Fibroblast of skin of right biceps (primary cell): ENCODE measurements around the gene MED28.
"Not testable (repeated sequence)": the region's sequence is repeated elsewhere in the genome, so short reads cannot be mapped to it uniquely, and the experiment has no call there.

Source experiments
- DNase-seq: peaks from one replicate; pipeline ENCODE4 v3.0.0-alpha.2; 2013

Gene MED28, protein sequence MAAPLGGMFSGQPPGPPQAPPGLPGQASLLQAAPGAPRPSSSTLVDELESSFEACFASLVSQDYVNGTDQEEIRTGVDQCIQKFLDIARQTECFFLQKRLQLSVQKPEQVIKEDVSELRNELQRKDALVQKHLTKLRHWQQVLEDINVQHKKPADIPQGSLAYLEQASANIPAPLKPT

DNA sequence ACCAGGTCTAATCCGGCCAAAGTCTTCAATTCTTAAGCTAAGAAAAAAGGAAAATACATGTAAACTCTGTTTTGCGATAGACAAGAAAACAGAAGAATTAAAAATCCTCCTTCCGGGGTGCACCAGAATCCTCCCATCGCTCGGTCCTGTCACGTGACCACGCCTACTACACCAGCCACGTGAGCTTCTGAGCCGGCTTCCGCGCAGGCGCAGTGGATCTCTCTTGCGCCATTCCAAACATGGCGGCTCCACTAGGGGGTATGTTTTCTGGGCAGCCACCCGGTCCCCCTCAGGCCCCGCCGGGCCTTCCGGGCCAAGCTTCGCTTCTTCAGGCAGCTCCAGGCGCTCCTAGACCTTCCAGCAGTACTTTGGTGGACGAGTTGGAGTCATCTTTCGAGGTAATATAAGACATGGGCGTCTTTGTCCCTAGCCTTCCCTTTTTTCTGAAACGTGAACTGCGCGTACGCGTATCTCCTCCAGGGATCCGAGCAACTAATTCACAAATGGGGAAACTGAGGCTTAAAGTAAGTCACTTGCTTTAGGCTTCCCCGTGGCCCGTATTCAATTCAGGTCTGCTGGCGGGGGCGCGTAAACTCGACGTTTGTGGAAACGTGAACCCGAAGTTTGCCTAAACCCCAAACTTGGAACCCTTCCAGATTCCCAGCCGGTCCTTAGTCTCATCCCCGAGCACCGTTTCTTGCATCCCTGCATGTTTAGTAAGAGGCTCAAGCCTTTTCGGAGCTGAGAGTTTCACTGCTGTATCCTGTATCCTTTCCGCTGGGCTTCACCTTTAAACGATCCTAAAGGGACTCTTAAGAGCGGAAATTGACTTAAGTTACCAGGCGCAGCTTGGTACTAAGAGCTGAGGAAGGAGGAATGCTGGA lies at the start of gene MED28:
TSS of gene MED28 (plus strand) at position 226 of the 884 bp plus-strand sequence. CDS start at position 240, 14 bp downstream.
- DNase-seq = peak; percentile 95

DNA sequence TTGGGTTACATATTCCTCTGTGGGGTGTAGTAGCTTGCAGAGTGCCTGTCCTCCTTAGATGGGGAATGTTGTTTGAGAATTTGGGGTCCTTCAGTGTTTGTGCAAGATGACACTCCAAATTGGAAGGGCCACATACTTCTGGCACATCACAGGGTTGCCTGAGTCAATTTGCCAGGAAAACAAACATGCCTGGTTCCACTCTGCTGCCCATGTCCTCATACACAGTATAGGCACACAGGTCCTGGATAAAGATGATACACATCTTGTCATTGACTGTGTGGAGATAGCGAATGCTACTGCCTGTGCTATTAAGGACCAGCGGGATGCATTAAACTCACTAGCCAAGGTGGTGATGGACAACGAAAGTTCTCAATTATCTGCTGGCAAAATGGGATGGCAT lies 48.6 kb upstream of the MED28 start:
- no peak for DNase-seq

DNA sequence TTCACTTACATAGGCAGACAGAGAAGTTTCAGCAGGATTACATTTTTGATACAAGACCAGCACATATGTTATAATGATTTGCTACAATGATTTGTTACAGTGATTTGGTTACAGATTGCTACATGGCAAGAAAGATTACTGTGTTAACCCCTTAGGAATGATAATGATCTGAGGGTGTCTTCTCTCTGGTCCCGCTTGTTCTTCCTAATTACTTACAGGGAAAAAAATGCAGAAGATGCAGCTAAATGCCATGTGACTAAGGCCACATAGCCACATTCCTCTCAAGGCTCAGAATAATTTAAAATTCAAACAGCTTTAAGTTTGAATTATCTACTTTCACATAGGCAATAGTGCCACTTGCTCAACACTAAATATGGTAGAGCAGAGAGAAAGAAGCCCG lies 47.2 kb upstream of the MED28 start:
- DNase-seq = peak; percentile 85

DNA sequence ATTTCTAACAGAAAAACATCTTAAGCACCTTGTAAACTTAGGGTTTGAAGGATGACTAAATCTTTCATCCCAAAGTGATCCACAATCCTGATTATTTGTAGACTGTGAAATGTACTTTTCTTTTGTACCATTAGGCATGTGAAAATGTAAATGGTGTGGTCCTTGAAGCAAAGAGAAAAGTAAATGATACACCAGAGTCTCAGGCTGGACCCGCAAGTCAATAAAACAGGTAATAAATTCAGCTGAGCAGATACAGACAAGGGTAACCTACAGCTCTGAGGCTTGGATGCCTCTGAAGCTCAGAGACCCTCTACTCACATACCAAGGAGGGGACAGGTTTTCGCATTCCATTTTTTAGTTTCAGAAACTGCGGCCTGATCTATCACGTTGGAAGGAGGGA lies 40.2 kb upstream of the MED28 start:
- DNase-seq = no peak

DNA sequence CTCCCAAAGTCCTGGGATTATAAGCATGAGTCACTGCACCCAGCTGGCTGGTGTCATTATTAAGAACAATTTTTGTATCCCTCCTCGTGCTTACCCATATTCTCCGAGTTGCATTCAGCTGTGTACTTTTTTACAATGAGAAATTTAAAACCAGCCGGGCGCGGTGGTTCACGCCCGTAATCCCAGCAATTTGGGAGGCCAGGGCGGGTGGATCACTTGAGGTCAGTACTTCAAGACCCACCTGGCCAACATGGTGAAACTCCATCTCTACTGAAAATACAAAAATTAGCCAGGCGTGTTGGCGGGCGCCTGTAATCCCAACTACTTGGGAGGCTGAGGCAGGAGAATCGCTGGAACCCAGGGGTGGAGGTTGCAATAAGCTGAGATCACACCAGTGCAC lies 39.3 kb upstream of the MED28 start:
- not testable (repeated sequence) for DNase-seq

DNA sequence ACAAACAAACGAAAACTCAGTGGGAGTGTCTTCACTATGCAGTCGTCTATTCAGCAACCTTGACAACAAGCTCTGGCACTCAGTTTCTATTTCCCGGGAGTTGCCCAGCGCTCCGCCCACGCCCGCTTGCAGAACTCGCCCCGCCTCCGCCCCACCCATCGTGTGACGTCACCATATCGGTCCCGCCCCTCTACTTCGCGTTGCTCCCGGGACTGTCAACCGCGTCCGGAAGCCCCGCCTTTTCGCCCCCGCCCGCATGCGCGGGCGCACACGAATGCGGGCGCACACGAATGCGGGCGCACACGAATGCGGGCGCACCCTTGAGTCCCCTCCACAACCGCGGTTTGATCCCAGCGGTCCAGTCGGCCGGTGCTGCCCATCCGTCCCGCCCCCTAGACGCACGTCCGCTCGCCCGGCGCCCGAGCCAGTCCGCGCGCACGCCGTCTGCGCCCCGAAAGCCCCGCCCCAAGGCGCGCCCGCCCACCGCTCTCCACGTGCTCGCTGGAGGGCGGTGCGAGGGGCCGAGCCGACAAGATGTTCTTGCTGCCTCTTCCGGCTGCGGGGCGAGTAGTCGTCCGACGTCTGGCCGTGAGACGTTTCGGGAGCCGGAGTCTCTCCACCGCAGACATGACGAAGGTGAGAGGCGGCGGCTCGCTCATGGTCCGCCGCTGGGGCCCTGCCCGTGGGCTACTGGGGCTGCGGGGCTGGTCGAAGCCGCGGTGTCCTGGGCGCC lies 37.3 kb upstream of the MED28 start, which contains the start of gene LAP3:
TSS of gene LAP3 (plus strand) at position 267 of the 733 bp plus-strand sequence. CDS start at position 535, 268 bp downstream.
- peak; percentile 95 for DNase-seq

DNA sequence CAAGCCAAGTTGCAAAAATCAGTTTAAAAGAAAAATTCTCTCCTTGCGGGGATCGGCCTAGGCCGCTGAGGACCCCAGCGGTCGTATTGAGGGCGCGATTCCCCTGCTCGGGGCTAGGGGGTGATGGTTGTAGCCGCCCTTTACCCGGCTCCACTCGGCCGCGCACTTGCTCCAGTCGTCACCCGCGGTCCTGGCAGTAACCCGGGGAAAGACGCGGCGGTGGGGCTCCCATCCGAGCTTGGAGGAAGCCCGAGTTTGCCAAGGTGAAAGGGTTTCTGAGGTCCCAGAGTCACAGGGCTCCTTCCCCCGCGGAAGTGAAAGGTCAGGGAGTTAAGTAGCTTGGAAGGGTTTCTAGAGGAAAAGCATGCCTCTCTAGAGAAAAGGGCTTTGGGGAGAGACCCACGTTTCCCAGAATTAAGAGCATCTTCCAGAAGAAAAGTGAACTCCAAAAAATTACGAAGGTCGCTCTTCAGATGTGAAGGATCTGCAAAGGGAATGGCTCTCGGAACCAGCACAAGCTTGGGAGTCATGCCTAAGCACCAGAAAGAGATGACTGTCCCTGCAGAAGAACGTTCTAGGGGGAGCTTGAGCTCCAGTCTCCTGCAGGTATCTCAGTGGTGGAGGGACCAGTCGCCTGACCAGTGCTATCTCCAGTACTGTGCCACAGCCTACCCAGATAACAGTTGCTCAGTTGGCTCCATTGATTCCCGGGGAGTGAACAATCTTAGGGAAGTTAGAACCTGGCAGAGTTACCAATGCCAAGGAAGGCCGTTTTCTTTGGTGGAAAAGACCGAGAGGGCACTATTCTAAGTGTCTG lies 36.6 kb upstream of the MED28 start:
- DNase-seq = no peak

DNA sequence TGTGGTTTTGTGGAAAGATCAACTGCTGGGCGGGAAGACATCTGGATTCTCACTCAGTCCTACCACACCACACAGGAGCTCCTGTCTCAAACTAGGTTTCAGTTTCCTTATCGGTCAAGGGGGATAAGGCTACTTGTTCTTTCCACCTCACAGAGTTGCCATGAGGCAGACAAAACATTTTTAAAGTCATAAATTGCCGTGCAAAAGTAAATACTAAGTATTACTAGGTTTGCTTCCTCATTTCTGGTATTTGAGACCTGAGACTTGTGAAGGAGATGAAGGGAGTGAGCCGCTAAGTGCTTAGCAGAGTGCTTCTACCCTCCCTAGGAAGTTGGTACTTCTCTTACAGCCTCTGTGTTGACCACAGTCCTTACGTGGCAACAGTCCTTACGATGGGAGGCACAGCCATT lies 36.0 kb upstream of the MED28 start:
- DNase-seq = no peak

DNA sequence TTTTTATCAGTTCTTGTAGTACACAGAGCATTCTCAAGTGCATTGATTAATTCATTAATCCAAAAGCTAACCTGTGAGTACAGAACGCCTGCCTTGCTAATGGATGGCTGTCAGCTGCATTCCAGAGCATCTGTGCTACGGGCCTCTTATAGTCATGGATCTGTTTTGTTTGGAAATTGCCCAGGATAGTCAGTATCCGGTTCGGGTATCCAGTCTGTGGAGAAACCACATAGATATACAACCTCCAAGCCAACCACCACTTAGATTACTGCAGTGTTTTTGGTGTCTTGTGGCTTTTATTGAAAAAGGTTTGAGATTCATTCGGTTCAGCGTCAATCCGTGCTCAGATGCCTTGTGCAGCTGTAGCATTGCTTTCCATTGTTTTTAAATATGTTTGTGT lies 33.5 kb upstream of the MED28 start:
- peak; percentile 23 for DNase-seq

DNA sequence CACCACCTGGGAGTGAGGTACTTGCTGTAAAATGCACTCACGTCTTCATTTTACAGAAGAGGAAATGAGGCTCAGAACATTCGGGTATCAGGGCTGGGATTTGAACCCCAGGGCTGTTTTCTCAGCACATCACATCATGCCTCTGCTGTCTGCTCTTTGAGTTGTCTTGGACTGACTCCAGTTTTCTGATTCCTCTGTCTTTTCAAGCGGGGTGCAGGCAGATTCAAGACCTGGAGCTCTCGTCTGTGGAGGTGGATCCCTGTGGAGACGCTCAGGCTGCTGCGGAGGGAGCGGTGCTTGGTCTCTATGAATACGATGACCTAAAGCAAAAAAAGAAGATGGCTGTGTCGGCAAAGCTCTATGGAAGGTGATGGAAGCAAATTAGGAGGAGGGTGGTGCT lies 31.2 kb upstream of the MED28 start:
- no peak for DNase-seq

DNA sequence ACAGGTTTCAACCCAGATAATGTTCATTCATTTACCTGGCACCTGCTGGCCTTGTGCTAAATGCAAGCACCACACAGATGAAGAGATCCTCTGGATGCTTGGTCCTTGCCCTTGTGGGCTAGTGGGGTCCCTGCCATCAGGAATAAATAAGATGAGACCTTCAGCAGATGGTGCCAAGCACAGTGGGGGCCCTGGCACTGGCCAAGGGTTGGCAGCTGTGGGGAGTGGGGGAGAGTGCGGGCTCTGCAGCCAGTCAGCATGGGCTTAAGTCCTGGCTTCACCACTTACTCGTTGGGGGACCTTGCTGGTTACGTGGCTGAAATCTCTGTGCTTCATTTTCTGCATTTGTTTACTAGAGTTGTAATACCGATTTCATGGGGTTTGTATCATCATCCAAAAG lies 30.5 kb upstream of the MED28 start:
- no peak for DNase-seq

DNA sequence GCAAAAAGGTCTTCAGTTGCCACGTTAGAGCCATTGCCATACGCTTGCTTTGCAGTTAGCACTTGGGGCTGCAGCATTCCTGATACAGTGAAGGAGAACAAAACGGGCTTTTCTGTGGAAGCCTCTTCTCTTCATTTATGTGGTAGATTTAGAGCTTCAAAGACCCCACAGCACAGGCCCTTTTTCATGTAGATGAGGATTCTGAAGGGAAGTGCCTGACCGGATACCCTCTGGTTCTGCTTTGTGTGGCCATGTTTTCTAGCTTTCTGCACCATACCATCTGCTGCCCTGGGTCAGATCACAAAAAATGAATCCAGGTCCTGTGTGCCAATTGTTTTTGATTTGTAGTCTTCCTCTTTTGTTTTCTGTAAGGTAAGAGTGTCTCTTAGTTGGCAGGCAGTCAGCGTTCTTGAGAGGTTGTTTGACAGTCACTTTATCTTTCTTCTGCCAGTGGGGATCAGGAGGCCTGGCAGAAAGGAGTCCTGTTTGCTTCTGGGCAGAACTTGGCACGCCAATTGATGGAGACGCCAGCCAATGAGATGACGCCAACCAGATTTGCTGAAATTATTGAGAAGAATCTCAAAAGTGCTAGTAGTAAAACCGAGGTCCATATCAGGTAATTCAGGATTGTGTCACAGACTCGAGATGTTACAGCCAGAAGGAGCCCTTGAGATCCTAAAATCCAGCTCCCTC lies 29.8 kb upstream of the MED28 start:
- no peak for DNase-seq

DNA sequence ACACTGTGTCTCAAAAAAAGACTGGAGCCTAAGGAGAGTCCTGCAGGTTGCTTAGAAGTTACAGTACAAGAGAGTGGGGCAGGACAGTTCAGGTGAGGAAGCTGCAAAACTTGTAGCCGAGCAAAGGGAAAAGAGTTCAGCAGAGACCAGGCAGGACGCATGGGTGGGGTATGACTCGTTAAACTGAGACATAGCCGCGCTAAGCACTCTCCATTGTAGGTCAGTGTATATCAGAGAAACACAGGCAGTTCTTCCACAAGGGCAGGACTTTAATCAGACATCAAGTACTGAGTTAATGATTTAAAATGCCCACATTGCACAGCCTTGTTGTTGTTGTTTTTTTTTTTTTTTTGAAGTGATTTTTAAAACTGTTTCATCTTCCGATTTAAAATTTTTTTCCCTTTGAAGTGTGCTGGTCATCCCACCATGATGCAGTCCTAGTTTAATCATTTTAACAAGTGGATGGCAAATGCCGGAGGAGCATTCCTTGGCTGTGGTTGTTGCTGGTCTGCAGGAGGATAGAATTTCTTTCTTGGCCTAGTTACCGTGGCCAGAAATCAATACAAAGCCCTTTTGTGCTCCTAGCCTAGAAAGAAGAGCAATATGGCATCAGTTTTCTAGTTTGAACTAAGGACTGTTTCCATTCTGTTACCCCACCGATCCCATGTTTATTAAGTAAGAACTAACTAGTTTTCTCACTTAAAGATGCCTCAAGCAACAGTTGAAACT lies 27.2 kb upstream of the MED28 start:
- DNase-seq = no peak

DNA sequence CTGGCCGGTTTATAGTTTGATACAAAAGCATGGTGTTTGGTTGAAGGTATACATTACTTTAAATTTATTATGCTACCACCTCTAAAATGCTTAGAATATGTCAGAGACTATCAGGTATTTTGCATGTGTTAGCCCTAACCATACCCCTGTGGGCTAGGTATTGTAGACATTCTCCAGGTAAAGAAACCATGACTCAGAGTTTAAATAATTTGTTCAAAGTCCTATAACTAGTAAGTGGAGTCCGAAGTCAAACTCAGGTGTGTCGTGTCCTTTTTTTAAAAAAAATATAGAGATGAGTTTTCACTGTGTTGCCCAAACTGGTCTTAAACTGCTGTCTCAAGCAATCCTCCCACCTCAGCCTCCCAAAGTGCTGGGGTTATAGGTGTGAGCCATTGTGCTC lies 25.1 kb upstream of the MED28 start:
- no peak for DNase-seq

DNA sequence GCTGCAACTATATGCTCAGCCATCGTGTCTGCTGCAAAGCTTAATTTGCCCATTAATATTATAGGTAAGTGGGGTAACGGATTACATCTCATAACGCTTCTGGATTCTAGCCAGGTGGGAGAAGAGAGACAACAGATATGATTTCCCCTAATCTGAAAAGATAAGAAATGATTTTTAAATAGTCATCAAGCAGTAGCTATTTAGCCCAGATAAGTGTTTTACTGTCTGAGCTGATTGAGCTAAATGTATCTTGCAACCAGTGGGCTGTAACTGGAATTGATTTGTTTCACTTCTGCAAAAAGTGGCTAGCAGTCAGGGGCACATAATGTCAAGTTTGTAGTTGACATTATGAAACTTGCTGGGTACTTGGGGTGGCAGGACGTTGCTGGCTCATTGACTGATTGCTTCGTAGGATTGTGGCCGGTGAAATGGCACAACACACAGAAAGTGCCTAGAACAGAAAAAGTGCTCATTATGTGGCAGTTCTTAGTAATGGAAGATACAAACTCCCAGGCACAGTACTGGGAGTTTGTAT lies 18.9 kb upstream of the MED28 start:
- DNase-seq = no peak

DNA sequence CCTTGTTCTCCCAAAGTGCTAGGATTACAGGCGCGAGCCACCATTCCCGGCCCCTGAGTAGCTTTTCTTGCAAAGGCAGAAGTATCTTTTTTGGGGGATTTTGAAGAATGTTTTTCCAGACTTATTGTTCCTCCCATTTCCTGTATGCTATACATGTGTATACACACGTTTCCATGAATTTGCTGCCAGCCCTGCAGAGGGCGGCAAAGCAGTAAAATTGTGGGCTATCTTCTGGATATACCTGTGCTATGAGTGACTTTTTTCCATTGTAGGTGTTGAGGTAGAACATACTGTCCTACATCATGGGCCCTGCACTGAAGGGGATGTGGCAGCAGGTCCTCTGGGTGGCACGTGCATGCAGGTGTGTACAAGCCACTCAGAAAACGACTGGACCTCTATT lies 16.9 kb upstream of the MED28 start:
- no peak for DNase-seq

DNA sequence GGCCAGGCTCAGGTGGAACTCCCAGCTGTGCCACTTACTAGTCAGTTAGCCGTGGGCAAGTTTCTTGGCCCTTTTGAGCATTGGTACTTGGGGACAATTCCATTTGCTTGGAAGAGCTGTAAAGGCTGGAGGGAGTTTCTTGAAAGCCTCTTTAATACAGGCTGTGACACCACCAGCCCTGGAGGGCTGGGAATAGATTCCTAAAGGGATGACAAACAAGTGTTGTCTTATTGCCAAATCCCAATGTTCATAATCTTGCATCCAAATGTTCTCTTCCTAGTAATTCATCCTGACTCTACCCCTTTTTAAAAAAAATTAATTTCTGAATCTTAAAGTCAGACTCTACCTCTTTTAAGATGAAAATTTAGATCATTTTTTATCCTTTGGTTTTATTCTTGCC lies 14.6 kb upstream of the MED28 start:
- DNase-seq = no peak

DNA sequence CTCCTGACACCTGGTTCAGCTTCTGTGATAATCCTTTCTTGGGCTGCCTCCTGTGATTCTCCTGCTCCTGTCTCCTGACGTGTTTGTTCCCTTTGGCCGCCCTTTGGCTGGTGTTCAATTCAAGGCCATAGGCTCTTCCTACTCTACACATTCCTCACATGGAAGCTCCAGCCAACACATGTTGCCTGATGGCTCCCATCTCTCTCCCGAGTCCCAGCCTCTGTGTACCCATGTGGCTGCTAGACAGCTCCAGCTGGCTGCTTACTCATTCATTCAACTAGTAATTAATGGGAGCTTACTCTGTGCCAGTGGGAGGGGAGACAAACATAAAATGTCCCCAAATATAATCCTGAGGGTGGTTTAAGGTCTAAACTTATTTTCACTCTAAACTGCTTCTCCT lies 9.2 kb upstream of the MED28 start:
- DNase-seq = no peak

DNA sequence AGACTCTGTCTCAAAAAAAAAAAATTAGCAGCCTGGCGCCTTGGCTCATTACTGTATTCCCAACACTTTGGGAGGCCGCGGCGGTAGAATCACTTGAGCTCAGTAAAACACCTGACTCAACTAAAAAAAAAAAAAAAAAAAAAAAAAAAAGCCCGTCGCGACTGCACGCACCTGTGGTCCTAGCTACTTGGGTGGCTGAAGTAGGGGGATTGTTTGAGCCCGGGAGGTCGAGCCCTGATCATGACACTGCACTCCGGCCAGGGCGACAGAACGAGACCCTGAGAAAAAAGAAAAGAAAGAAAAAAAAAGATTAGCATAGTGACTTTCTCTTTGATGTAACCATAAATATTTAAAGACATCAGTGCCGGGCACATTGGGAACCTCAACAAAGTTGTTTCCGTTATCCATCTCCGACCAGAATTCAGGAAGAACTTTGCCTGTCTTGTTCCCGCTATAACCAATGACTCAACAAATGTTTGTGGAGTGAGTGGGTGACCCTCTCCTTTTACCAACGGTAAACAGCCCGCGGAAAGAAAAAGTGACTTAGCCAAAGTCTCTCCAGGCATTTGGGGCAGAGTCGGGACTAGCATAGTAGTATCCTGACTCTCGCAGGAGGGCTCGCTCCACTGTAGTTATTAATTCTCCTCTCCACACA lies 553 bp upstream of the MED28 start:
- DNase-seq = peak; percentile 76

DNA sequence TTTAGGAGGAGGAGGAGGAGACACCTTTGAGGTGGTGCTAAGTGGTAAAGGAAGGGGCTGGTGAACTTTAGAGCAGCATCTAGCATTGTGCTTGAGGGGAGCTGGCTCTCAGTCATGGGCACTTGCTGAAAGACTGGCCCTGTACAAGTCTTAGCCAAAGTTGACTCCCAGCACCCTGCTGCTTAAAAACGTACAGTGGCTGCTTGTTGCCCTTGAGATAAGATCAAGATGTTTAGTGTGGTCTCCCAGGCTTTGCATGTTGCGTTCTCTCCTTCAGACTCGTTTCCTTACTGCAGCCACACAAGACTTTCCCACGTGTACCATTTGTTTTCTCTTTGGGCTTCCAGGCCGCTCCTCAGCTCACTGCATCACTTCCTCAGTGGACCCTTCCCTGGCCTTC lies 1.8 kb downstream of the MED28 start:
- DNase-seq = no peak

DNA sequence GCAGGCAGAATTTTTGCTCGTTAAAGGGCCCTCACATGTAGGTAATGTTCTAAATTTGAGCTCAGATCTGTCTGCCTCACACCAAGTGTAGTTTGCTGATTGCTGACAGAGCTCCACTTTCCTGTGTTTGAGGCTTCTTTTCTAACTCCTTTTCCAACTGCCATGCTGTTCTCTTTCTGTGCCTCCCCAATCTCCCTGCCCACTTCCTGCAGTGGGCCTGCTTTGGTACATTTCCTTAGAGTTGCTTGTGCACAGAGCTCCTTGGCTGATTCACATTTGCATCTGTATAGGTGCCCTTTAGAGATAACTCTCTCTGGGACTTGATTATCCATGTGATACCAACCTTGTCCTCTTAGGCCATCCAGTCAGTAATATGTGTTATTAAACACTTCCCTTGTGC lies 4.5 kb downstream of the MED28 start:
- DNase-seq = no peak
